Breast epithelium (tissue), 3 donors: ENCODE measurements around the gene HECTD4.

Experiments used
- POLR2A ChIP-seq: fragments of 450-650 bp; IDR thresholded peaks from one replicate; pipeline ENCODE4 v1.6.1; 2016; ENCODE audit warnings: antibody characterized with exemption, mild to moderate bottlenecking, moderate library complexity
- POLR2AphosphoS5 ChIP-seq, 3 donors: sonication (generic); formaldehyde crosslinking; IDR thresholded peaks; one replicate each; pipeline ENCODE4 v1.6.1; 2017; ENCODE audit warnings: antibody characterized with exemption in 3 of 3
- TF ChIP-seq, protein P1 (sequence below), 3 donors: fragments of 450-650 bp; IDR thresholded peaks; one replicate each; pipeline ENCODE4 v1.5.1; 2016 to 2017; ENCODE audit warnings: antibody characterized with exemption in 3 of 3, mild to moderate bottlenecking in 3 of 3, moderate library complexity in 3 of 3

- TF ChIP-seq, protein P1, sequence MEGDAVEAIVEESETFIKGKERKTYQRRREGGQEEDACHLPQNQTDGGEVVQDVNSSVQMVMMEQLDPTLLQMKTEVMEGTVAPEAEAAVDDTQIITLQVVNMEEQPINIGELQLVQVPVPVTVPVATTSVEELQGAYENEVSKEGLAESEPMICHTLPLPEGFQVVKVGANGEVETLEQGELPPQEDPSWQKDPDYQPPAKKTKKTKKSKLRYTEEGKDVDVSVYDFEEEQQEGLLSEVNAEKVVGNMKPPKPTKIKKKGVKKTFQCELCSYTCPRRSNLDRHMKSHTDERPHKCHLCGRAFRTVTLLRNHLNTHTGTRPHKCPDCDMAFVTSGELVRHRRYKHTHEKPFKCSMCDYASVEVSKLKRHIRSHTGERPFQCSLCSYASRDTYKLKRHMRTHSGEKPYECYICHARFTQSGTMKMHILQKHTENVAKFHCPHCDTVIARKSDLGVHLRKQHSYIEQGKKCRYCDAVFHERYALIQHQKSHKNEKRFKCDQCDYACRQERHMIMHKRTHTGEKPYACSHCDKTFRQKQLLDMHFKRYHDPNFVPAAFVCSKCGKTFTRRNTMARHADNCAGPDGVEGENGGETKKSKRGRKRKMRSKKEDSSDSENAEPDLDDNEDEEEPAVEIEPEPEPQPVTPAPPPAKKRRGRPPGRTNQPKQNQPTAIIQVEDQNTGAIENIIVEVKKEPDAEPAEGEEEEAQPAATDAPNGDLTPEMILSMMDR (IDR thresholded peaks at IDR 0.05): no peak
- TF ChIP-seq POLR2A (no peak), POLR2AphosphoS5 (IDR thresholded peaks at IDR 0.05) (no peak)
Measured at GRCh38 chr12:112370199-112370598, 12.0 kb downstream of the HECTD4 start.
